Measurements from ENCODE around the gene AJAP1. TPM values are rescaled to one million over a fixed set of nuclear protein-coding genes. Genes with fewer than 3 reads are reported as not detected.

AJAP1 gene
- total RNA-seq, 1 experiment from 2014 or later, result not detected

GRCh38 chr1:4668743-4669700 is 14.6 kb downstream of the AJAP1 start:
- Histone ChIP-seq H3K27me3 (replicated peaks) (no peaks in the 10 kb centered on the region), H3K36me3 (no peaks in the 10 kb centered on the region), H3K27ac (no peak overlapping the region), H3K4me3 (no peak overlapping the region), H3K4me1 (replicated peaks) (no peaks in the 10 kb centered on the region), H3K9me3 (replicated peaks) (0 out of 2 replicates have a peak, but pooled peaks cover 2% of the 10 kb centered on the region)
- no peak for DNase-seq (ENCODE audit: low read depth in 1 of 2, low spot score in 2 of 2)

DNA sequence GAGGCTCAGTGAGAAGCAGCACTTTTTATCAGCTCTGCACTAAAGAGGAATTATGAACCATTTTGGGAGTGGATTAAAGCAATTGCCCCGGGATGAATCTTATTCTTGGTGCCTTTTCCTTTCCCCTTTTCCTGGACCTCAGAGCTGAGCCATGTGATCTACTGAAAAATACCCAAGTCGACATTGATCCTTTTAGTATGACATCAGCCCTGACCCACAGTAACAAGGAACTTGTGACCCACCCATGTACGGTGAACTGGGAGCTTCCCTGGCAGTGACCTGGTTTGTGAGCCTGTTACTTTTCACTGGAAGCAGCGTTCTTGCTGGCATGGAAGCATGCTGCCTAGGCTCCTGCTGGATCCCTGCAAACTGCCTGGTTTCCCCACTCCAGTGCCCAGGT is 15.9 kb downstream of the AJAP1 start:
- no peaks in the 10 kb centered on the region for H3K36me3 ChIP-seq
- no peak overlapping the region for H3K27ac ChIP-seq
- H3K9me3 ChIP-seq (replicated peaks), result 0 out of 2 replicates have a peak, but pooled peaks cover 2% of the 10 kb centered on the region
- no peak for DNase-seq (ENCODE audit: low read depth in 1 of 2, low spot score in 2 of 2)
- no peak overlapping the region for H3K4me3 ChIP-seq
- H3K27me3 ChIP-seq (replicated peaks), result no peaks in the 10 kb centered on the region
- H3K4me1 ChIP-seq (replicated peaks), result no peaks in the 10 kb centered on the region

DNA sequence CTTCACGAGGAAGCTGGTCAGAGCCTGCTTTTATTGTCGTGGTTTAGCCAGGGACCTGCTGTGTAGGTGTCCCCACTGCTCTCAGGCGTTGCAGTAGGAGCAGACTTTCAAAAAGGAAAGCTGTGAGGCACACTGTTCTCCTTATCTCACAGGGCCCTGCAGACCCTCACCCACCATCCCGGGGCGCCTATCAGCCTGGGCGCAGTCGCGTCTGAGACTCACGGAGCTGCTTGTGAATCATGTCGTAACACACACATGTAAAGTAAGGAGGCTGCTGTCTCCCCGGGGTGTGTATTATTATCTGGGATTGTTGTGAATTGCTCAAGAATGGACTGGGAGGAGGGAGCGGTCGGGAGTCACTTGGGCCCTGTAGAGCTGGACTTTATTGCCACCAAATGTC is 17.4 kb downstream of the AJAP1 start:
- no peak for DNase-seq (ENCODE audit: low read depth in 1 of 2, low spot score in 2 of 2)
- Histone ChIP-seq H3K27ac (no peak overlapping the region), H3K4me1 (replicated peaks) (no peaks in the 10 kb centered on the region), H3K27me3 (replicated peaks) (no peaks in the 10 kb centered on the region), H3K36me3 (no peaks in the 10 kb centered on the region), H3K9me3 (replicated peaks) (no peaks in the 10 kb centered on the region), H3K4me3 (no peak overlapping the region)

GRCh38 chr1:4673494-4673893 is 19.1 kb downstream of the AJAP1 start:
- Histone ChIP-seq H3K4me1 (replicated peaks) (no peaks in the 10 kb centered on the region), H3K36me3 (no peaks in the 10 kb centered on the region), H3K27ac (no peak overlapping the region), H3K9me3 (replicated peaks) (0 out of 2 replicates have a peak, but pooled peaks cover 2% of the 10 kb centered on the region), H3K4me3 (no peak overlapping the region), H3K27me3 (replicated peaks) (no peaks in the 10 kb centered on the region)
- DNase-seq (ENCODE audit: low read depth in 1 of 2, low spot score in 2 of 2), result no peak

GRCh38 chr1:4674117-4674516 is 19.7 kb downstream of the AJAP1 start:
- Histone ChIP-seq H3K4me1 (replicated peaks) (no peaks in the 10 kb centered on the region), H3K27ac (no peak overlapping the region), H3K4me3 (no peak overlapping the region), H3K36me3 (no peaks in the 10 kb centered on the region), H3K27me3 (replicated peaks) (no peaks in the 10 kb centered on the region), H3K9me3 (replicated peaks) (0 out of 2 replicates have a peak, but pooled peaks cover 2% of the 10 kb centered on the region)
- DNase-seq (ENCODE audit: low read depth in 1 of 2, low spot score in 2 of 2), result no peak

DNA sequence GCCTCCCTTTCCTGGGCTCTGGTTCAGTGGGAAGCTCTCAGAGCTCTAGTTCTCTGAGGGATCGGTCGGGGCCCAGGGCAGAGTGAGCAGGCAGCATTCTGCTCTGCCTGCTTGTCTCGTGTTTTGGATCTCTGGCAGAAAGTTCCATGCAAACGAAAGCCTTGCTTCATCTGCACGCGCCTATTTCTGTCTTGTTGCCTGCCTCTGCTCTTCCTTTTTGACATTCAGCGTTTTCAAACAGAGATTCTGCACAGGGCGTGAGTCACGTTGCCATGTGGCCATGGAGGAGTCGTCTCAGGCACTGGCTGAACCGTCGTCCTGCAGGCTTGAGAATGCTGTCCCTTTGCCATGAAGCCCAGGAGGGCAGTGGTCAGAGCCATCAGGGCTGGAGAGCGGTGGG is 20.3 kb downstream of the AJAP1 start:
- no peaks in the 10 kb centered on the region for H3K36me3 ChIP-seq
- no peak for DNase-seq (ENCODE audit: low read depth in 1 of 2, low spot score in 2 of 2)
- 0 out of 2 replicates have a peak, but pooled peaks cover 2% of the 10 kb centered on the region for H3K9me3 ChIP-seq (replicated peaks)
- H3K27me3 ChIP-seq (replicated peaks), result no peaks in the 10 kb centered on the region
- H3K27ac ChIP-seq, result no peak overlapping the region
- H3K4me1 ChIP-seq (replicated peaks), result no peaks in the 10 kb centered on the region
- H3K4me3 ChIP-seq, result no peak overlapping the region

- peaks cover 6% of the 10 kb centered on the region for H3K9me3 ChIP-seq (replicated peaks)
Measured at GRCh38 chr1:4675454-4676186, 21.2 kb downstream of the AJAP1 start.

DNA sequence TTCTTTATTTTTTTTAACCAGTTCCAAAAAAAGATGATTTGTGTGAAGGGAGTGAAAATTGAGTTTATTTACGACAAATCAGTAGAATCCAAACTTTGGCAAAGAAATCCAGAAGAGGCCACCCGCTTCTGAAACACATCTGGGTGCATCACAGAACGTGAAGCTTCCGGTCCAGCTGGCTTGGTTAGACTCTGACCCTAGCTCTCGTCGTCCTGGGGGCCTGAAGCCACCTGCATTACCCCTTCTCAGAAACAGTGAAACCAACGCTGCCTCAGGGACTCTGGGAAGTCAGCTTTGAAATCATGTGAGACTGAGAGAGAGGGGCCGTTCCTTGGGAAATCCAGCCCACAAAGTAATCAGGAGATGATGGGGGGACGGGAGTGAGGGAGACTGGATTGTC is 21.8 kb downstream of the AJAP1 start:
- no peaks in the 10 kb centered on the region for H3K27me3 ChIP-seq (replicated peaks)
- H3K27ac ChIP-seq, result no peak overlapping the region
- no peaks in the 10 kb centered on the region for H3K4me1 ChIP-seq (replicated peaks)
- peaks cover 6% of the 10 kb centered on the region for H3K9me3 ChIP-seq (replicated peaks)
- H3K4me3 ChIP-seq, result no peak overlapping the region
- H3K36me3 ChIP-seq, result no peaks in the 10 kb centered on the region
- DNase-seq (ENCODE audit: low read depth in 1 of 2, low spot score in 2 of 2), result no peak

More at GRCh38 chr1:4675454-4676186, 21.2 kb downstream of the AJAP1 start:
- no peak for DNase-seq (ENCODE audit: low read depth in 1 of 2, low spot score in 2 of 2)
- H3K4me1 ChIP-seq (replicated peaks), result no peaks in the 10 kb centered on the region
- H3K4me3 ChIP-seq, result no peak overlapping the region
- H3K36me3 ChIP-seq, result no peaks in the 10 kb centered on the region
- no peaks in the 10 kb centered on the region for H3K27me3 ChIP-seq (replicated peaks)
- H3K27ac ChIP-seq, result no peak overlapping the region

DNA sequence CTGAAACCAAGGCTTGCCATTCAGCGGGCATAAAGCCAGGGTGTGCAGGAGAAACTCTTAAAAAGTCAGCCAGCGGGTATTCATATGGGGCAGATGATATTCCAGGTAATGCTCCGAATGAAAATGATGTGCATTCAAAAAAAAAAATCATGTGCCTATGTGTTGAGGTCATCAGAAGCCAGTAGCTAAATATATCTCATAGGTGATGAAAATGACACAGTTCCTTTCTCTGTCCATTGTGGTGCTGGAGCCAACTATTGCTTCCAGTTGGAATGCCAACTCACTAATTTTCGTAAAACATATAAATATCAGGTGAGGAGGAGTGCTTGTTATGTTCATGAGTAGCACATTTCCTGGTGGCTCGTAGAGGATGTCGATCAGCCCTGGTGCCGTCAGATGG is 23.2 kb downstream of the AJAP1 start:
- Histone ChIP-seq H3K27ac (no peak overlapping the region), H3K4me3 (no peak overlapping the region), H3K9me3 (replicated peaks) (peaks cover 6% of the 10 kb centered on the region), H3K36me3 (no peaks in the 10 kb centered on the region), H3K27me3 (replicated peaks) (no peaks in the 10 kb centered on the region), H3K4me1 (replicated peaks) (no peaks in the 10 kb centered on the region)
- no peak for DNase-seq (ENCODE audit: low read depth in 1 of 2, low spot score in 2 of 2)

GRCh38 chr1:4678066-4678717 is 23.8 kb downstream of the AJAP1 start:
- H3K4me3 ChIP-seq, result no peak overlapping the region
- H3K4me1 ChIP-seq (replicated peaks), result no peaks in the 10 kb centered on the region
- no peaks in the 10 kb centered on the region for H3K27me3 ChIP-seq (replicated peaks)
- no peak for DNase-seq (ENCODE audit: low read depth in 1 of 2, low spot score in 2 of 2)
- H3K36me3 ChIP-seq, result no peaks in the 10 kb centered on the region
- H3K27ac ChIP-seq, result no peak overlapping the region
- peaks cover 9% of the 10 kb centered on the region for H3K9me3 ChIP-seq (replicated peaks)

DNA sequence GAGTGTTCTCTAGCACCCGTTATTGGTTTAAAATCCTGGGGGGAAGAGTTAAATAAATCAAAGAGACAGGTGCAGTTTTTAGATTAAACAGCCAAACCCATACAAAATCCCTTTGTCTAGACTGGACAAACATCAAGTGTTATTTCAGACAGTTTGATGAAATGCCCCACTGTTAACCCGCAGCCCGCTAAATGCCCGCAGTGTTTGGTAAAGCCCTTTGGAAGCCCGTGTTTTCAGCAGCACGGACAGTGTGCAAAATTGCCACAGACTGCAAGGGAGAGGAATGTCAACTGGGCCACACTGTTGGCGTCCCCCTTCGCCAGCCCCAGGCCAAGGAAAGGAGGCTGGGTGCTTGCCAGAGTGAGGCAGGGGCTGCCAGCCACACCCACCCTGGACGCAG is 26.6 kb downstream of the AJAP1 start:
- Histone ChIP-seq H3K27ac (no peak overlapping the region), H3K4me3 (no peak overlapping the region), H3K9me3 (replicated peaks) (peaks cover 10% of the 10 kb centered on the region), H3K4me1 (replicated peaks) (no peaks in the 10 kb centered on the region), H3K27me3 (replicated peaks) (no peaks in the 10 kb centered on the region), H3K36me3 (no peaks in the 10 kb centered on the region)
- no peak for DNase-seq (ENCODE audit: low read depth in 1 of 2, low spot score in 2 of 2)

DNA sequence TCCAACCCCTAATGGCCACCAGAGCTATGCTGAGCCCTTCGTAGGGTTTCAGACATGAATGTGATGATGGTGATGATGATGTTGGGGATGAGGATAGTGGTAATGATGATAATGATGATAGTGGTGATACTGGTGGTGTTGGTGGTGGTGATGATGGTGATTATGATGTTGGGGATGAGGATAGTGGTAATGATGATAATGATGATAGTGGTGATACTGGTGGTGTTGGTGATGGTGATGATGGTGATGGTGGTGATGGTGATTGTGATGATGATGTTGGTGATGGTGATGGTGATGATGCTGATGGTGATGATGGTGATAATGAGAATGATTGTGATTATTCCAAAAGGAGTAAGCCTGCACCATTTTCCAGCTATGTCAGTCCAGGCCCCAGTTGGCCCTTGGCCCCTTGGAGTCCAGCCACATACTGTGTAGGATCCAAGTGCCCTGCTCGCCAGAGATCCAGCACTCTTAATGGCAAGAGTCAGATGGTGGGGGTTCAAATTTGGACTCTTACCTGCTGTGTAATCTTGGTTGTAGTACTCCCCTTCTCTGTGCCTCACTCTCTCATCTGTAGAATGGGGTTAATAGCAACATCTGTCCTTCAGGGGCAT is 28.3 kb downstream of the AJAP1 start:
- DNase-seq (ENCODE audit: low read depth in 1 of 2, low spot score in 2 of 2), result no peak
- H3K36me3 ChIP-seq, result no peaks in the 10 kb centered on the region

GRCh38 chr1:4684136-4684535 is 29.7 kb downstream of the AJAP1 start:
- Histone ChIP-seq H3K4me3 (no peak overlapping the region), H3K4me1 (replicated peaks) (no peaks in the 10 kb centered on the region), H3K9me3 (replicated peaks) (peaks cover 15% of the 10 kb centered on the region), H3K36me3 (no peaks in the 10 kb centered on the region), H3K27me3 (replicated peaks) (no peaks in the 10 kb centered on the region), H3K27ac (no peak overlapping the region)
- no peak for DNase-seq (ENCODE audit: low read depth in 1 of 2, low spot score in 2 of 2)

More for the DNA sequence above, 28.3 kb downstream of the AJAP1 start:
- Histone ChIP-seq H3K27ac (no peak overlapping the region), H3K27me3 (replicated peaks) (no peaks in the 10 kb centered on the region), H3K9me3 (replicated peaks) (peaks cover 15% of the 10 kb centered on the region), H3K4me1 (replicated peaks) (no peaks in the 10 kb centered on the region), H3K4me3 (no peak overlapping the region)
